Measurements from ENCODE around the gene BOLA2B. TPM values are rescaled to one million over a fixed set of nuclear protein-coding genes. Genes with fewer than 3 reads are reported as not detected.

BOLA2B gene
- total and polyA plus RNA-seq, 2 of the 4 experiments (the other 2 are of a cell fraction) = 121 to 301 TPM

DNA sequence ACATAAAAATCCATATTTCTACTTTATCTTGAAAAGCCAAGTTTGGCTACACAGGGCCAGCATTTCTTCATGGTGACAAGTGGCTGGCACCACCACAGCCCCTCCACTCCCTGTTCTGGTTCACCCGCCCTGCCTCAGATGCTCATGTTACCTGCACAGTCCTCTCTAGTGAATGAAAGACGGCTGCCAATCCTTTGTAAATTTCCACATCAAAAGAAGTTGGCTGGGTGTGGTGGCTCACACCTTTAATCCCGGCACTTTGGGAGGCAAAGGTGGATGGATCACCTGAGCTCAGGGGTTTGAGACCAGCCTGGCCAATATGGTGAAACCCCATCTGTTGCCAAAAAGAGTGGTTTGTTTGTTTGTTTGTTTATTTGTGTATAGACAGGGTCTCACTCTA, 29.9 kb downstream of the BOLA2B start:
- no peak overlapping the region for H3K4ac ChIP-seq (ENCODE audit: low read depth, low read length)
- intact Hi-C loops (cut with micrococcal nuclease) (no loop called here), in situ Hi-C loops (cut with MboI; ENCODE audit: low sequenced_read_pairs) (no loop called here), dilution Hi-C loops (cut with HindIII; ENCODE audit: low sequenced_read_pairs, unreplicated experiment) (no loop called here)
- H3K14ac ChIP-seq (replicated peaks; ENCODE audit: low read depth, low read length) = no peak overlapping the region
- H3K23ac ChIP-seq (ENCODE audit: low read depth, low read length) = no peak overlapping the region
- no peak for DNase-seq
- H2BK5ac ChIP-seq (ENCODE audit: low read depth, low read length, poor library complexity, severe bottlenecking) = no peak overlapping the region
- no peaks in the 10 kb centered on the region for H3K9me1 ChIP-seq (ENCODE audit: insufficient read depth, low read length)
- no peaks in the 10 kb centered on the region for H4K20me1 ChIP-seq (ENCODE audit: insufficient read depth, low read length)
- H3K9ac ChIP-seq (ENCODE audit: low read depth, low read length) = no peak overlapping the region
- H3K56ac ChIP-seq (ENCODE audit: extremely low read depth, insufficient read depth, low read length) = no peak overlapping the region
- no peak overlapping the region for H2AK9ac ChIP-seq (replicated peaks; ENCODE audit: low read depth, low read length, poor library complexity)
- H2BK120ac ChIP-seq (ENCODE audit: low read depth, low read length) = no peak overlapping the region
- CTCF ChIA-PET = no interaction called here
- POLR2A ChIA-PET (ENCODE audit: unreplicated experiment) = no interaction called here
- WGBS, 2 experiments (ENCODE audit: extremely low coverage in 2 of 2, insufficient read length in 1 of 2) = no CpG with 5 or more reads among the region's 3 CpGs
- no peak overlapping the region for H3K27ac ChIP-seq (ENCODE audit: insufficient read depth, low read length)
- H3K36me3 ChIP-seq (ENCODE audit: control insufficient read depth, insufficient read depth, low read length) = no peaks in the 10 kb centered on the region
- H4K8ac ChIP-seq (ENCODE audit: low read depth in 2 of 2, low read length in 2 of 2) = no peak overlapping the region
- H3K27me3 ChIP-seq (ENCODE audit: control insufficient read depth, insufficient read depth, low read length) = peaks cover 6% of the 10 kb centered on the region; the same call in 1 of the 2 replicates
- H3K79me1 ChIP-seq (ENCODE audit: low read depth in 1 of 2, low read length in 2 of 2) = no peaks in the 10 kb centered on the region
- H4K91ac ChIP-seq (ENCODE audit: insufficient read depth, low read depth, low read length) = no peak overlapping the region
- ATAC-seq (ENCODE audit: low read depth) = no peak
- no peak overlapping the region for H2AK5ac ChIP-seq (ENCODE audit: low read depth, low read length)
- no peaks in the 10 kb centered on the region for H3K9me3 ChIP-seq (ENCODE audit: control insufficient read depth, insufficient read depth, low read length)
- H3K4me3 ChIP-seq (ENCODE audit: insufficient read depth, low read depth, low read length) = no peak overlapping the region
- H4K5ac ChIP-seq (ENCODE audit: low read depth, low read length) = no peak overlapping the region
- no peak overlapping the region for H3K18ac ChIP-seq (ENCODE audit: low read depth, low read length)
- H2BK15ac ChIP-seq (ENCODE audit: low read depth, low read length) = no peak overlapping the region
- no peak overlapping the region for H2BK20ac ChIP-seq (ENCODE audit: low read depth, low read length)
- TF ChIP-seq MXI1 (IDR thresholded peaks at IDR 0.05; ENCODE audit: borderline replicate concordance, low read depth, low read length) (no peak), NFE2L2 (IDR thresholded peaks at IDR 0.05; ENCODE audit: low read depth, low read length) (no peak)
- H3K4me2 ChIP-seq (ENCODE audit: low read depth, low read length) = no peak overlapping the region
- no TSS peak for BruUV-seq (replicated peaks)
- no peak overlapping the region for H2AFZ ChIP-seq (replicated peaks; ENCODE audit: low read length, poor library complexity)
- H3K4me1 ChIP-seq (ENCODE audit: control insufficient read depth, insufficient read depth, low read length) = no peaks in the 10 kb centered on the region

Data from IMR-90 (cell line).